Amniotic stem cell (primary cell): Measurements from ENCODE around the gene TFPT.
"Not testable (repeated sequence)": the region's sequence is repeated elsewhere in the genome, so short reads cannot be mapped to it uniquely, and the experiment has no call there.

ENCODE experiments used
- DNase-seq: peaks from one replicate; lab custom pipeline; 2025; lab: John Stamatoyannopoulos, UW

The TFPT gene

DNA sequence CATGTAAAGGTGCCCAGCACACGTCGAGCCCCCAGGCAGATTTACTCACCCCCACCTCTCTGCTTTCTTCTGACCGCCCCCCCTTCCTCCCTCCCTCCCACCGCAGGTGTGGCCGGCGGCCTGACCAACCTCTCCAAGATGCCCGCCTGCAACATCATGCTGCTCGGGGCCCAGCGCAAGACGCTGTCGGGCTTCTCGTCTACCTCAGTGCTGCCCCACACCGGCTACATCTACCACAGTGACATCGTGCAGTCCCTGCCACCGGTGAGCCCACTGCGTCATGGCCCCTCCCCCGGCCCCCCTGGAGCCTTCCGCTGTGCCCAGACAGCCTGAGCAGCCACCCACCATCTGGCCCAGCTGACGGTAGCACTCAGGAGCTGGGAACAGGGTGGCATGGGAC lies 8.9 kb upstream of the TFPT start:
- DNase-seq = no peak

DNA sequence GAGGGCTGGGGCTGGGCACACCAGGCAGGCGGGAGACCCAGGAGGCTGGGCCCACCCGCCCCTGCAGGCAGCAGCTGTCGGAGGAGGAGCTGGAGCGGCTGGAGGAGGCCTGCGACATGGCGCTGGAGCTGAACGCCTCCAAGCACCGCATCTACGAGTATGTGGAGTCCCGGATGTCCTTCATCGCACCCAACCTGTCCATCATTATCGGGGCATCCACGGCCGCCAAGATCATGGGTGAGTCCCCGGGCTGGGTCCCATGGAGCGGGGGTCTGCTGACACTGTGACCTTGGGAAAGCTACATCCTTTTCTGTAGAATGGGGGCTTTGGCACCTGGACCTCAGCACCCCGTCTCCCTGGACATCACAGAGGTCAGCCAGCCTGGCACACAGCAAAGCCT lies 8.2 kb upstream of the TFPT start:
- no peak for DNase-seq

DNA sequence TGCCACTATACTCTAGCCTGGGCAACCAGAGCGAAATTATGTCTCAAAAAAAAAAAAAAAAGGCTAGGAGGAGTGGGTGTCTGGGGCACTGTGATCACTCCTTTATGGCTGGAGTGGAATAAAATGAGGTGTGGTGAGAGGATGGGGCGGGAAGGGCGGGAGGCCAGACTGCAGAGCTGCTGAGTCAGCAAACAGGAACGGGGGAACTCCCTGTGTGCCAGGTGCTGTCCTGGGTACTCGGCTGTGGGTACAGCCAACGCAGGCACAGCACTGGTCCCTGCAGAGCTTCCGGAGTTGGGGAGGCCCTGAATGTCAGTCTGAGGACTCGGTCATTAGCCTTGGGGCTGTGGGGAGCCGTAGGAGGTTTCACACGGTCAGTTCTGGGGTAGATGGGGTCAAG lies 5.8 kb upstream of the TFPT start:
- no peak for DNase-seq

DNA sequence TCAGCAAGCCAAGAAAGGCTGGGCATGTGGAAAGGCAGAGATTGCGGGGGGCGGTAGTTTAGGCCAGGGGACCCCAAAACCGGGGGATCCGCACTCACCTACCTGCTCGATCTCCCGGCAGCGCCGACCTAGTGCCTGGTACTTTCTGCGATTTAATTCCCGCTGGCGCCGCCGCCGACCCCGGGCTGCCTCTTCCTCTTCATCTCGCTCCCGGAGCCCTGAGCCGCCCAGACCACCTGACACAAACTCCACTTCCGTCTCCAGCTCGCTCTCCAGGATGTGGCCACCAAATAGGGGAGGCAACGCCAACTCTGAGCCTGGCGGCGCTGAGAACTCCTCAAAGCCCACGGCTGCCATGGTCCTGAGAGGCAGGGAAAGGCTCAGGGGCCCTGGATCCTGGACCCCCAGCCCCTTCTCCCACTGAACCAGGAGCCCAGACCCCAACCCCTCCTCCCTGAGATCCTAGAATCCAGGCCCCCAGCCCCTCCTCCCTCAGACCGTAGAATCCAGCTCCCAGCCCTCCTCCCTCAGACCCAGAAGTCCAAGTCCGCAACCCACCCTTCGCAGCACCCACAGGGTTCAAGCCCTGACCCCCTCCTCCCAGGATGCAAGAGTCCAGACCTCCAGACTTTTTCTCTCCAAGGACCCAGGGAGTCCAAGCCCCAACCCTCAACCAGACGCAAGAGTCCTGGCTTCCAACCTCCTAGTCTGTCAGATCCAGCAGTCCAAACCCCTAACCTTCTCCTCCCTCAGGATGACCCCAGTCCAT lies 933 bp downstream of the TFPT start:
- DNase-seq = no peak

DNA sequence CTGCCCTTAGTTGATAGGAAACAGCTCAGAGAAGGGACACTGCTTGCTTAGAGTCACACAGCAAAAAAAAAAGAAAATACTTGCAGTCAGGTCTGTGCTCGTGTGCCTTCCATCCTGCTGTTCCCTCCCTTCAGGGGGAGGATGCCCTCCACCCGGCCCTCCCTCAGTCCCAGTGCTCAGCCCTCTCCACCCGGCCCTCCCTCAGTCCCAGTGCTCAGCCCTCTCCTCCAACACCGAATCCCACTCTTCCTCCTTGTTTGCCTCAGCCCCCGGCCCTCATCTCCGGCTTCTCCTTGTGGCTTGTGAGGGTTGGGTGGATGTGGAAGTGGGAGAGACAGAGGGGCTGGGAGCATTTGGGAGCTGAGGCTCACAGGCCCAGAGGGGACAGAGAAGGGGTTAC lies 5.8 kb downstream of the TFPT start:
- no peak for DNase-seq

DNA sequence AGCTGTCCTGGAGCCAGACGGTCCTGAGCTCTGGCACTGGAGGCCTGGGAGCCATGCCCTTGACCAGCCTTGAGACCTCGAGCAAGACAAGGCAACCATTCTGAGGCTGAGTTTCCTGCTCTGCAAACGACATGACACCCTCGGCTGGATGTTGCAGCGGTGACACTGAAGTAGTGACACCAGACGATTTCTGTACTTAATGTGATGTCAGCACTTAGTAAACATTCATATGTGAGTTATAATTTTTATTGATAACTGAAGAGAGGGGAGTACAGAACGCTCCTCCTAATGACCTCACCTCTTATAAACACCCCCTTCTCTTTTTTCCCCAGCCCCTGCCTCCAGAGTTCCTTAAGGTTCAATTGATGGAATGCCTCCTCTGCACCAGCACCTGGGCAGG lies 7.0 kb downstream of the TFPT start:
- no peak for DNase-seq

DNA sequence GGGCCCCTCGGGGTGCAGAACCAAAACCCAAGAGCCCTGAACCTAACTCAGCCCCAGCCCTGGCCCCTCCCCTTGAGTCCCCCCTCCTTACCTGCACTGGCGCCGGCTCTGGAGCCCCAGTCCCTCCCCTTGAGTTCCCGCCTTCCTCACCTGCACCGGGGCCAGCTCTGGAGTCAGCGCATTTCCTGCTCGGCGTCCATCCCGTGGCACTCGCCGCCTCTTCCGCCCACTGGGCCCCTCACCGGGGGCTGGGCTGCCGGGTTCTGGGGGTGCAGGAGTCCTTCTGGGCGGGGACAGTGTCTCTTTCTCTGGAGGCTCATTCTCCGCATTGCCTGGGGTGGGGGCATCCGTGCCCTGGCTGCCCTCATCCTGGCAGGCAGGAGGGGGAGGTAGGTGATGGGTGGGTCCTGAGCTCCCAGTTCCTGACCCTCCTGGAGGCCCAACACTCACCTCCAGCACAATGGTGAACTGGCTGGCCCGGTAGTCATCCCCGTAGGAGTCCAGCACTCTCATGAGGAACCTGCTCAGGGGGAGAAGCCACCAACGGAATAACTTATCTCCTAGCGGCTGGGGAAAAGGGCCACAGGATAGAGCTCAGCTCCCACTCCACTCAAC lies 7.5 kb downstream of the TFPT start:
- no peak for DNase-seq

DNA sequence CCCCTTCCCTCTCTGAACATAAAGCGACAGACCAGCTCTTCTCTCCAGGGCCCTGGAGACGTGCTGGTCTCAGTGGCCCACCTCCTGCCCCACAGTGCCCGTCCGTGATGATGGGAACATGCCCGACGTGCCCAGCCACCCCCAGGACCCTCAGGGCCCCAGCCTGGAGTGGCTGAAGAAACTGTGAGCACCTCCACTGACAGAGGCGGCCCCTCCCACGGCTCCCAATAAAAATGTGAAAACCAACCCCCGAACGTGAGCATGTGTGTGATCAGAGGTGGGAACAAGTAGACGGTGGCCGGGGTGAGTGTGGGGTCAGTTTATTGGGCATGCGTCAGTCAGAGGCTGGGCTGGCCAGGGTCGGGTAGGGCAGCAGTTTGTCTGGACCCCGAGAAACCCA lies 8.7 kb downstream of the TFPT start:
- DNase-seq = no peak

DNA sequence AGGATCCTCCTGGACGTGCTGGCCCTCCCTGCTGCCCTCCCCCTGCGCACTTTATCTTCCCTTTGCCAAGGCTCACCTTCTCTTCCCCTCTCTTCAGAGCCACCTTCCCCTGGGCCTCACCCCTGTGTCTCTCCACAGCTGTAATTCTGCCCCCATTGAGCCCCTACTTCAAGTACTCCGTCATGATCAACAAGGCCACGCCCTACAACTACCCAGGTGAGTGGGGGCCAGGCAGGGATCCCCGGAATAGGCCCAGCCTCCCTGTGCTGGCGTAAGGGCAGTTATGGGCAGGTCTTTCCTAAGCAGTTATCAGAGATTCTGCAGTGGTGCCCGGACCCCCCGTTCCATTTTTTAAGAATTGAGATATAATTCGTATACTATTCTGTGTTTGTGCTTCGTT lies 9.7 kb downstream of the TFPT start:
- no peak for DNase-seq

DNA sequence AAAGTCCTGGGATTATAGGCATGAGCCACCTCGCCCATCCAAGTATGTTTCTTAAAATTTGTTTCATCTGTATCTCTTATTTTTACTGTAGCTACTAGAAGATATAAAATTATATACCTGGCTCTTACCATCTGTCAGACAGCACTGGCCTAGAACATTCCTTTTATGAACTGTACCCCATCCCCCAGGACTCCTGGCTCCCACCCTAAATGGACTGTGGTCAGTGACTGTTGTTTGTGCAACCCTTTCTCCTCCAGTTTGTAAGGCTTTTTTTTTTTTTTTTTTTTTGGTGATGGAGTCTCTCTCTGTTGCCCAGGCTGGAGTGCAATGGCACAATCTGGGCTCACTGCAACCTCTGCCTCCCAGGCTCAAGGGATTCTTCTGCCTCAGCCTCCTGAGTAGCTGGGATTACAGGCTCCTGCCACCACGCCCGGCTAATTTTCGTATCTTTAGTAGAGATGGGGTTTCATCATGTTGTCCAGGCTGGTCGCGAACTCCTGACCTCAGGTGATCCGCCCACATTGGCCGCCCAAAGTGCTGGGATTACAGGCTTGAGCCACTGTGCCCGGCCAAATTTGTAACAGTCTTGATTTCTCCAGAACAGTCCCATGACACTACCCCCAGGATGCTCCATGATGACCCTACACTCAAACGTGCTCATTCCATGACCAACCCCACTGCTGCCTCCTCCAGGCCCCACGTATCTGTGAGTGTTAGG lies 10.3 kb downstream of the TFPT start:
- no peak for DNase-seq

DNA sequence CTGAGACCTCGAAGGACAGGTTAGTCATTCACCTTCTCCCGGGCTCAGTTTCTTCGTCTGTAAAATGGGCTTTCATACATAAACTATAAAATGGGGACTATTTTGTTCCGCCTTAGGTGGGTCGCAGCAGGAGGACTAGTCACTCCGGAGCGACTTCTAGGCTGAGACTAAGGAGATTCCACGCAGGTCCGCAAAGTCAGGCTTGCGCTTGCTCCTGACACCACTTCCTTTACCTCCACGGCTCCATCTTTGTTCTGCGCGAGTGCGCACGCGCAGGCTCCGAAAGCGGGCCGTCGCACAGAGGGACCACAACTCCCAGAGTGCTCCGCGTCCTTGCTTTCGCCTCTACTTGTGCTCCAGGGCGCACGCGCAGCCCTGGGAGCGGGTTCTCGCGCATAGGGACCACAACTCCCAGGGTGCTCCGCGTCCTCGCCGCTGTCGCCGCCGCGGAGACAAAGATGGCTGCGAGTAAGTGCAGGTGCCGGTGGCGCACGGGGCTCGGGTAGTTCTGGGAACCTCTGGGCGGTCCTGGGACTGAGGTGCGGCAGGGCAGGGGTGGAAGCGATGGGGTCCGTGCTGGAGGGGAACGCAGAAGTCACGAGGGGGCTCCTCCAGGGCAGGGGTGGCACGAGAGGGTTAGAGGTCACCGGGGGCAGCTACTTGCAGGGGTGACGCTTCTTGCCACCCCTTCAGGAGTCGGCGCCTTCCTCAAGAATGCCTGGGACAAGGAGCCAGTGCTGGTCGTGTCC lies 12.9 kb downstream of the TFPT start, which contains the start of gene NDUFA3:
Gene NDUFA3 (plus strand): TSS at position 435 of the 749 bp plus-strand sequence. CDS start 24 bp downstream, at position 459.
- DNase-seq = peak; percentile 98

DNA sequence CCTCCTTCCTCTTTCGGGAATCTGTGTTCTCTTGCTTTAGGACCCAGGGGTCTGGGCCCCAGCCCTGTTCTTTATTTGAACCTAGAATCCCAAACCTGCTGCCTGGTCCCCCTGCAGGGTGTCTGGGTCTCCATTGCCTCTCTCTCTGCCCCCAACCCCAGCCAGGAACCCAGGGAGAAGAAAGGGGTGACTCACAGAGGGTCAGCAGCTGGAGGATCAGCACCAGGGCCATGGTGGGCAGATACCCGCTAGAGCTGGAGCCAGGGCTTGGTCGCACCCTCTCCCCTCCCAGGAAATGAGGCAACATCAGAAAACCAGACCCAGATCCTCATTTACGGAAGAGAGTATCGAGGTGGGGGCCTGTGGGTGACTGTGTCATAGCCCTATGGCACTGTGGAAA lies 14.9 kb downstream of the TFPT start, which contains the start of gene OSCAR:
Gene OSCAR (minus strand): TSS at position 243 of the 400 bp plus-strand sequence. CDS start 11 bp downstream, at position 232.
- DNase-seq = no peak

DNA sequence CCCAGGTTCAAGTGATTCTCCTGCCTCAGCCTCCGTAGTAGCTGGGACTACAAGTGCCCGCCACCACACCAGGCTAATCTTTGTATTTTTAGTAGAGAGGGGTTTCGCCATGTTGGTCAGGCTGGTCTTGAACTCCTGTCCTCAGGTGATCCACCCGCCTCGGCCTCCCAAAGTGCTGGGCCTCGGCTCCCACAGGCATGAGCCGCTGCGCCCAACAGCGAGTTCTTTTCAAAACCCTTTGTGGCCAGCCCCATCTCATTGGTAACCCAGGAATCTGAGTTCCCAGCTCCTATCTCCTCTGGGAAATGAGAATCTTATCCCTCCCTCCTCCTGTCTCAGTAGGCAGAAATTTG lies 15.6 kb downstream of the TFPT start:
- not testable (repeated sequence) for DNase-seq

DNA sequence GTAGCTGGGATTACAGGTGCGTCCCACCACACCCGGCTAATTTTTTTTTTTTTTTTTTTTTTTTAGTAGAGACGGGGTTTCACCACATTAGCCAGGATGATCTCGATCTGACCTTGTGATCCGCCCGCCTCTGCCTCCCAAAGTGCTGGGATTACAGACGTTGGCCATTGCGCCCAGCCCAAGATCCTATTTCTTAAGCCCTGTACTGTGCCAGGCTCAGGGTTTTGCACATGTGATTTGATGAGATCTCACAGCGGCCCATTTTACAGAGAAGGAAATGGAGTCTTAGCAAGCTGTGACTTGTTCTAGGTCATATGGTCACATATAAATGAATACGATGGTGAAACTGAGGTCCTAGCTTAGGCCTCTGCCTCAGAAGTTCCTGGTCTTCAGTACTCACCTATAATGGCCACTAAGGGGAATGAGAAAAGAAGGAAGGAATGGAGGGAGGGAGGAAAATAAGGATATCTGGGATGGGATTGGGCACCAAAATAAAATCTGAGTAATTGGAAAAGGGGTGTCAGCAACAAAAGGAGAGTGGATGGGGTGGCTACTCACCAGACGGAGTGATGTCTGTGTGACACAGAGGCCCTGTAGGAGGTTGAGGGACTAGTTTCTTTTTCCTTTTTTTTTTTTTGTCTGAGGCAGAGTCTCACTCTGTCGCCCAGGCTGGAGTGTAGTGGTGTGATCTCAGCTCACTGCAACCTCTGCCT lies 16.1 kb downstream of the TFPT start:
- DNase-seq = no peak

DNA sequence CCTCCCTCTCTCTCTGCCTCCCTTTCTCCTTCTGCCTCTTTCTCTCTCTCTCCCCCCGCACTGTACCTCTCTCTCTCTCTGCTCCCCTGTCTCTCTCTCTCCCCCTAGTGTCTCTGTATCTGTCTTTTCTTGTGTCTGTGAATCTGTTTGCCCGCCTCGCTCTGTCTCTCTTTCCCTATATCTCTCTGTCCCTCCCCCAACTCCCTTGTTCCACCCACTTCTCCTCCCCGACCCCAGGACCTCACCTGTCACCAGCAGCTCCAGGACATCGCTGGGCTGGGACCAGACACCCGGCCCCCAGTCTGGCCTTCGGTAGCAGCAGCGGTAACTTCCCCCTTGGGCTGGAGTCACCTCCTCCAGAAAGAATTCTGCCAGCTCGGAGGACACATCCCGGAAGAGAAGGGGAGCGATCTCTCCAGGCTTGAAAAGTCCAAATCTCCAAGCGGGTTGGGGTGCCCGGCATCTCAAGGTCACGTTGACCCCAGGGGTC lies 18.8 kb downstream of the TFPT start:
- DNase-seq = no peak

DNA sequence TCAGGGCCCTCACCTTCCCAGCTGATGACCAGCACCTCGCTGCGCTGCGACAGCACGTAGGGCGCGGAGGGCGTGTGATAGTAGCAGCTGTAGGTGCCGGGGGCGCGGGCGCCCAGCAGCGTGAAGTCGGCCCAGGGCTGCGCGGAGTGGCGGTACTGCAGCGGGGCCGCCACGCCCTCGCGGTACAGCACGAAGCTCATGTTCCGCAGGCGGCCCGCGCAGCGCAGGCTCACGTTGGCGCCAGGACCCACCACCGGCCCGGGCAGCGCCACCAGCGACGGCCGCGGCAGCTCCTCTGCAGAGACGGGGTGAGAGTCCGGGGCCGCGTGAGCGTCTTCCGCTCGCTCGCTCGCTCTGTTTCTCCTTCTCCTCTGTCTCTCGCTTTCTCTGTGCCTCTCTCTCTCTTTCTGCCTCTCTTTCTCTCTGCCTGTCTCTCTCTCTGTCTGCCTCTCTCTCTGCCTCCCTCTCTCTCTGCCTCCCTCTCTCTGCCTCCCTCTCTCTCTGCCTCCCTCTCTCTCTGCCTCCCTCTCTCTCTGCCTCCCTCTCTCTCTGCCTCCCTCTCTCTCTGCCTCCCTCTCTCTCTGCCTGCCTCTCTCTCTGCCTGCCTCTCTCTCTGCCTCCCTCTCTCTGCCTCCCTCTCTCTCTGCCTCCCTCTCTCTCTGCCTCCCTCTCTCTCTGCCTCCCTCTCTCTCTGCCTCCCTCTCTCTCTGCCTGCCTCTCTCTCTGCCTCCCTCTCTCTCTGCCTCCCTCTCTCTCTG lies 19.4 kb downstream of the TFPT start:
- DNase-seq = peak; percentile 25

DNA sequence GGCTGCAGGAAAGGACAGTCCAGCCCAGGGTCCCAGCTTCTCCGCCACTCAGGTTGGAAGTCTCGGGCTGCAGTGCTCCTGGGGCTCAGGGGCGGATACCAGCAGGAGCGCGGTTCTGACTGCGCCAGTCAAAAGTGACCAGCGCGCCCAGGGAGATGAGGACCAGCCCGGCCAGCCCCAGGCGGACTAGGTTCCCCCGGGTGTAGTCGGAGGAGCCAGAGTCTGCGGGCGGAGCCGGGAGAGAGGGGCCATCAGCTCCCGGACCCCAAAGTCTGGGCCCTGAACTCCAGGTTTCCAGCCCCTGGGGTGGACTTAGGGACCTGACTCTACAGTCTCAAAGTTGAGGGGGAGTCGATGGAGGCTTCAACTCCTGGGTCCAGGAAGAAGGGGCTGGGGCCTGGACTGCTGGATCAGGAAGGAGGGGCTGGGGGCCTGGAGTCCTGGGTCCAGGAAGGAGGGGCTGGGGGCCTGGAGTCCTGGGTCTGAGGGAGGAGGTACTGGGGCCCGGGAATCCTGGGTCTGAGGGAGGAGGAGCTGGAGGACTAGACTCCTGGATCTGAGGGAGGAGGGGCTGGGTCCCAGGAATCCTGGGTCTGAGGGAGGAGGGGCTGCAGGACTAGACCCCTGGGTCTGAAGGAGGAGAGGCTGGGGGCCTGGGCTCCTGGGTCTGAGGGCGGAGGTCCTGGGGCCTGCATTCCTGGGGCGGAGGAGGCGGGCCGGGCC lies 20.2 kb downstream of the TFPT start:
- DNase-seq = no peak

DNA sequence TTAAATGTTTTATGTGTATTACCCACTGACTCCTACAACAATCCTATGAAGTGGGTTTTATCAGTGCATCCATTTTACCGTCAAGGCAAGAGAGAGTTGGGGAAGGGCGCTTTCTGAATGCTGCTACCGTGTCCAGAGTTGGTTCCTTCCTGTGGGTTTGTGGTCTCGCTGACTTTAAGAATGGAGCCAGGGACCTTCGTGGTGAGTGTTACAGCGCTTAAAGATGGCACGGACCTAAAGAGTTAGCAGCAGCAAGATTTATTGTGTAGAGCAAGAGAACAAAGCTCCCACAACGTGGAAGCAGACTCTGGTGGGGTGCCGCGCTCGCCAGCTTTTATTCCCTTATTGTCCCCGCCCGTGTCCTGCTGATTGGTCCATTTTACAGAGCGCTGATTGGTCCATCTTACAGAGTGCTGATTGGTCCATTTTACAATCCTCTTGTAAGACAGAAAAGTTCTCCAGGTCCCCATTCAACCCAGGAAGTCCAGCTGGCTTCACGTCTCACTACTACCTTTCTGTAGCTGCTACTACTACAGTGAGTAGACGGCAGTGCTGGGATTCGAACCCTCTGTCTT lies 20.9 kb downstream of the TFPT start:
- DNase-seq = no peak

DNA sequence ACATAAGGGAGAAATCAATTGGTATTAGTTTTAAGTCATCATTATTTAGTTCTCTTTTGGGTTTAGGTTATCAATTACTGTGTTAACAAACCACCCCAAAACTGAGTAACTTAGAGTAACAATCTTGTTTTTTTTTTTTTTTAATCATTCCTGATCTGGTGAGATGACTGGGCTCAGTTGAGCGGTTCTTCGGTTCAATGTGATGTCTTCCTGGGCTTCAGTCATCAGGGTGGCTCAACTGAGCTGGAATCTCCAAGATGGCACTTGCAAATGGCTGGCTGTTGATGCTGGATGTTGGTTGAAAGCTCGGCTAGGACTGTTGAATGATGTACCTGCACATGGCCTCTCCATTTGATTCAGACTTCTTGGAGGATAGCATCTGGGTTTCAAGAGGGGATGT lies 31.0 kb downstream of the TFPT start:
- DNase-seq = no peak

DNA sequence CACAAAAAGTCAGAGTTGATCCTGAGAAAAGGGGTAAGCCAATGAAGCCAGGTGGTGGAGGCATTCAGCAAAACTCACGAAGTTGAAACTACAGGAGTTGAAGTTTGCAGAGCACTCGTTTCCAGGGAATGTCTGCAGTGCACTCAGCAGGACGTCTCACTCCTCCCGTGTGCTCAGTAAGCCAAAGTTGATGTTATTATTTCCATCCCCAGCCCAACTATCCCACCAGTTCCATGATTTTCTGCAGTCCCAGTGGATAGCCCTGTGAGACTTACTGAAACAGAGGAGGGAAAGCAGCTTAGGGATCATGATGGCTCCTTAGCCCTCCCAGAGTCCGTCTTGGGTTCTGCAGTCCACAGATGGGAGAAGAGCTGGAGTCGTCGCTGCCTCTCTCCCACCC lies 34.4 kb downstream of the TFPT start, which contains the start of gene TARM1:
Gene TARM1 (minus strand): TSS at position 334 of the 400 bp plus-strand sequence. CDS start 25 bp downstream, at position 309.
- DNase-seq = no peak
